Small intestine (tissue), 7 donors: ENCODE results near the gene RALGAPB. TPM values are rescaled to one million over a fixed set of nuclear protein-coding genes. Genes with fewer than 3 reads are reported as not detected.
A peak's percentile ranks its signal among the peaks of the same experiment; 100 is the strongest.

Experiments used
- DNase-seq, 2 donors: peaks; one replicate each; pipeline versions ENCODE4 v3.0.0 to v3.0.0-alpha.2; 2013
- FAIRE-seq: peaks from 2 replicates; lab custom pipeline; 2012; peaks lifted over from hg19 to GRCh38; lab: Jason Lieb, UNC
- H3K27ac ChIP-seq, 3 donors: one replicate each; pipeline ENCODE4 v1.5.1; 2013; ENCODE audit warnings: low read length in 2 of 3, mild to moderate bottlenecking in 2 of 3, control low read depth in 1 of 3, inconsistent platforms in 1 of 3, low read depth in 1 of 3, moderate library complexity in 1 of 3
- H3K27me3 ChIP-seq, 3 donors: one replicate each; pipeline ENCODE4 v1.6.1; 2013; ENCODE audit warnings: low read length in 3 of 3, inconsistent platforms in 1 of 3; ENCODE audit not compliant: control insufficient read depth in 3 of 3, insufficient read depth in 3 of 3
- H3K36me3 ChIP-seq, 3 donors: one replicate each; pipeline ENCODE4 v1.6.1; 2013; ENCODE audit warnings: low read length in 3 of 3, inconsistent platforms in 1 of 3, low read depth in 1 of 3, mild to moderate bottlenecking in 1 of 3, moderate library complexity in 1 of 3; ENCODE audit not compliant: control insufficient read depth in 3 of 3, insufficient read depth in 2 of 3
- H3K4me1 ChIP-seq, 3 donors: one replicate each; pipeline ENCODE4 v1.6.1; 2013; ENCODE audit warnings: low read length in 2 of 3, inconsistent platforms in 1 of 3, low read depth in 1 of 3, mild to moderate bottlenecking in 1 of 3, moderate library complexity in 1 of 3; ENCODE audit not compliant: control insufficient read depth in 3 of 3, insufficient read depth in 2 of 3
- H3K4me3 ChIP-seq, 3 donors: one replicate each; pipeline ENCODE4 v1.5.1; 2013; ENCODE audit warnings: low read length in 3 of 3, control low read depth in 1 of 3, inconsistent platforms in 1 of 3, low read depth in 1 of 3, mild to moderate bottlenecking in 1 of 3, moderate library complexity in 1 of 3
- H3K9me3 ChIP-seq, 2 donors: one replicate each; pipeline ENCODE4 v1.6.1; 2013; ENCODE audit warnings: low read depth in 1 of 2, low read length in 1 of 2; ENCODE audit not compliant: control insufficient read depth in 2 of 2, insufficient read depth in 1 of 2
- WGBS, 3 donors: extraction: QIAGEN DNeasy Blood & Tissue Kit; methylation state at CpG; one replicate each; pipeline ENCODE4 v1.1.7; 2013; 5-methylcytosine and 5-hydroxymethylcytosine counted together
- polyA plus RNA-seq, 4 donors: library from polyadenylated mRNA; stranded (reverse) in 3 of 4; unstranded in 1 of 4; fragments of 200-250 nt in 3 of 4; fragments of 120-200 nt in 1 of 4; gene quantifications; one replicate each; pipeline versions ENCODE4 v1.2.1 to v1.2.3, GENCODE V29; 2013
- donor health status: healthy with polysubstance abuse.
- donor health status: control.
- donor health status: control.
- donor health status: Bipolar disorder and iron deficiency.
- donor health status: healthy.

Gene RALGAPB
- polyA plus RNA-seq, 4 donors: 9.9 to 26.0 (median 17.1) TPM

GRCh38 chr20:38566036-38566598, 93.5 kb downstream of the RALGAPB start:
- FAIRE-seq: no peak
- Histone ChIP-seq H3K36me3 (peaks cover 8 to 18% (median 13%) of the 10 kb centered on the region in 3 donors), H3K4me3 (no peak overlapping the region)

GRCh38 chr20:38569747-38570525, 97.3 kb downstream of the RALGAPB start:
- Histone ChIP-seq H3K9me3 (no peaks in the 10 kb centered on the region), H3K36me3 (peaks cover 11 to 32% (median 16%) of the 10 kb centered on the region in 3 donors)
- FAIRE-seq: no peak

More at GRCh38 chr20:38566036-38566598, 93.5 kb downstream of the RALGAPB start:
- Histone ChIP-seq H3K27me3 (no peaks in the 10 kb centered on the region), H3K9me3 (no peaks in the 10 kb centered on the region), H3K27ac (no peak overlapping the region), H3K4me1 (peaks cover 0 to 5% (median 4%) of the 10 kb centered on the region in 3 donors)
- WGBS, 3 donors: 58 to 75% (median 70%) methylated on average over 6 of the region's 6 CpGs
- DNase-seq: peak; percentile 50 to 69

GRCh38 chr20:38573413-38573812, 100.8 kb downstream of the RALGAPB start:
- 80 to 91% (median 89%) methylated on average over 7 of the region's 7 CpGs for WGBS, 3 donors
- FAIRE-seq (no peak), DNase-seq (no peak)
- H3K27ac ChIP-seq: no peak overlapping the region
- H3K27me3 ChIP-seq: no peaks in the 10 kb centered on the region
- peak overlapping the region in 1 of 3 donors; percentile 15 for H3K4me3 ChIP-seq
- H3K9me3 ChIP-seq: no peaks in the 10 kb centered on the region
- no peaks in the 10 kb centered on the region for H3K4me1 ChIP-seq
- H3K36me3 ChIP-seq: peaks cover 11 to 31% (median 14%) of the 10 kb centered on the region in 3 donors

More at GRCh38 chr20:38569747-38570525, 97.3 kb downstream of the RALGAPB start:
- Histone ChIP-seq H3K27me3 (no peaks in the 10 kb centered on the region), H3K4me3 (no peak overlapping the region), H3K4me1 (peaks cover 0 to 4% (median 3%) of the 10 kb centered on the region in 3 donors), H3K27ac (no peak overlapping the region)
- DNase-seq: no peak
- WGBS, 3 donors: 70 to 81% (median 75%) methylated on average over 5 of the region's 5 CpGs

GRCh38 chr20:38579219-38579910, 106.7 kb downstream of the RALGAPB start:
- DNase-seq: no peak
- 60 to 73% (median 63%) methylated on average over 7 of the region's 7 CpGs for WGBS, 3 donors
- no peak for FAIRE-seq

GRCh38 chr20:38579921-38580320, 107.3 kb downstream of the RALGAPB start:
- no peaks in the 10 kb centered on the region for H3K4me1 ChIP-seq
- peaks cover 0 to 5% (median 3%) of the 10 kb centered on the region in 3 donors for H3K36me3 ChIP-seq
- no peak overlapping the region for H3K4me3 ChIP-seq
- H3K27me3 ChIP-seq: no peaks in the 10 kb centered on the region
- no peaks in the 10 kb centered on the region for H3K9me3 ChIP-seq
- FAIRE-seq: no peak
- whole genome bisulfite sequencing, 3 donors: 56 to 75% (median 73%) methylated on average over 4 of the region's 4 CpGs
- no peak for DNase-seq
- H3K27ac ChIP-seq: no peak overlapping the region

More at GRCh38 chr20:38579219-38579910, 106.7 kb downstream of the RALGAPB start:
- H3K27ac ChIP-seq: no peak overlapping the region
- H3K4me3 ChIP-seq: no peak overlapping the region
- no peaks in the 10 kb centered on the region for H3K9me3 ChIP-seq
- no peaks in the 10 kb centered on the region for H3K4me1 ChIP-seq
- no peaks in the 10 kb centered on the region for H3K27me3 ChIP-seq
- peaks cover 2 to 10% (median 6%) of the 10 kb centered on the region in 3 donors for H3K36me3 ChIP-seq

- no peak within 1 kb of the TSS for H3K27ac ChIP-seq
- 53 to 72% (median 67%) methylated on average over 5 of the region's 5 CpGs for WGBS, 3 donors
- H3K27me3 ChIP-seq: no peaks in the 10 kb centered on the region
- peaks cover 0 to under 1% (median 0%) of the 10 kb centered on the region in 3 donors for H3K36me3 ChIP-seq
- H3K4me3 ChIP-seq: no peak within 1 kb of the TSS
- DNase-seq (no peak), FAIRE-seq (no peak)
- H3K9me3 ChIP-seq: no peaks in the 10 kb centered on the region
- H3K4me1 ChIP-seq: no peaks in the 10 kb centered on the region
Measured at GRCh38 chr20:38581013-38581412, 108.4 kb downstream of the RALGAPB start, which contains the start of gene ADIG. ADIG (plus strand) TSS chr20:38581197; CDS start chr20:38581251, 54 bp downstream.

- WGBS, 3 donors: 49 to 65% (median 56%) methylated on average over 4 of the region's 4 CpGs
- DNase-seq: no peak
- Histone ChIP-seq H3K4me3 (no peak overlapping the region), H3K9me3 (no peaks in the 10 kb centered on the region), H3K27me3 (no peaks in the 10 kb centered on the region), H3K27ac (no peak overlapping the region), H3K4me1 (no peaks in the 10 kb centered on the region), H3K36me3 (no peaks in the 10 kb centered on the region)
- no peak for FAIRE-seq
Measured at GRCh38 chr20:38581830-38582358, 109.3 kb downstream of the RALGAPB start.

GRCh38 chr20:38583306-38583705, 110.7 kb downstream of the RALGAPB start:
- H3K9me3 ChIP-seq: no peaks in the 10 kb centered on the region
- H3K4me1 ChIP-seq: no peaks in the 10 kb centered on the region
- H3K4me3 ChIP-seq: no peak overlapping the region
- H3K36me3 ChIP-seq: no peaks in the 10 kb centered on the region
- 76 to 84% (median 76%) methylated on average over 4 of the region's 4 CpGs for WGBS, 3 donors
- H3K27me3 ChIP-seq: no peaks in the 10 kb centered on the region
- no peak overlapping the region for H3K27ac ChIP-seq
- DNase-seq: no peak
- no peak for FAIRE-seq
